CD14-positive monocyte (primary cell): ENCODE results near the gene GLYAT. TPM values are rescaled to one million over a fixed set of nuclear protein-coding genes. Genes with fewer than 3 reads are reported as not detected.

Source experiments
- DNase-seq, 3 donors: peaks; one replicate each; pipeline ENCODE4 v3.0.0-alpha.2; 2011 to 2022
- H2AFZ ChIP-seq: 2 replicates; pipeline ENCODE4 v1.6.0; 2012; ENCODE audit warnings: mild to moderate bottlenecking, low read depth, low read length, inconsistent platforms; ENCODE audit not compliant: insufficient read depth, poor library complexity, severe bottlenecking
- H3K27ac ChIP-seq, 2 donors: 1 replicate in 1 of 2; 2 replicates in 1 of 2; pipeline ENCODE4 v1.5.1; 2012 to 2013; ENCODE audit warnings: low read length in 2 of 2, control low read depth in 1 of 2, inconsistent platforms in 1 of 2, low read depth in 1 of 2, mild to moderate bottlenecking in 1 of 2
- H3K27me3 ChIP-seq, 2 donors: one replicate each; pipeline versions ENCODE4 v1.6.0 to v1.6.1; 2011 to 2013; ENCODE audit warnings: low read length in 2 of 2; ENCODE audit not compliant: control insufficient read depth in 2 of 2, insufficient read depth in 2 of 2
- H3K36me3 ChIP-seq, 2 donors: replicated peaks in 1 of 2; 1 replicate in 1 of 2; 2 replicates in 1 of 2; pipeline versions ENCODE4 v1.5.1 to v1.6.1; 2012 to 2013; ENCODE audit warnings: low read length in 2 of 2, control low read depth in 1 of 2, inconsistent platforms in 1 of 2, mild to moderate bottlenecking in 1 of 2; ENCODE audit not compliant: insufficient read depth in 2 of 2, control insufficient read depth in 1 of 2
- H3K4me1 ChIP-seq, 2 donors: 1 replicate in 1 of 2; 2 replicates in 1 of 2; pipeline versions ENCODE4 v1.5.1 to v1.6.1; 2012 to 2013; ENCODE audit warnings: low read length in 2 of 2, control low read depth in 1 of 2, inconsistent platforms in 1 of 2, mild to moderate bottlenecking in 1 of 2, moderate library complexity in 1 of 2; ENCODE audit not compliant: insufficient read depth in 2 of 2, control insufficient read depth in 1 of 2
- H3K4me2 ChIP-seq: replicated peaks from 2 replicates; pipeline ENCODE3; 2012; ENCODE audit warnings: low read length, moderate library complexity, mild to moderate bottlenecking; ENCODE audit not compliant: poor library complexity, severe bottlenecking; ENCODE audit errors: extremely low read depth
- H3K4me3 ChIP-seq, 3 experiments: fragments of 200-600 bp in 1 of 3; sonication (generic) in 1 of 3; replicated peaks in 1 of 3; 1 replicate in 2 of 3; 2 replicates in 1 of 3; pipeline ENCODE4 v1.5.1; 2011 to 2013; ENCODE audit warnings: low read length in 3 of 3, mild to moderate bottlenecking in 3 of 3, control low read depth in 2 of 3, low read depth in 2 of 3, inconsistent platforms in 1 of 3, moderate library complexity in 1 of 3
- H3K79me2 ChIP-seq: 2 replicates; pipeline ENCODE4 v1.6.0; 2012; ENCODE audit warnings: mild to moderate bottlenecking, control low read depth, inconsistent platforms, low read length, moderate library complexity; ENCODE audit not compliant: insufficient read depth
- H3K9ac ChIP-seq: 2 replicates; pipeline ENCODE4 v1.6.0; 2017; ENCODE audit warnings: low read length, mild to moderate bottlenecking; ENCODE audit not compliant: insufficient read depth, poor library complexity, severe bottlenecking
- H3K9me3 ChIP-seq, 2 donors: replicated peaks in 1 of 2; 1 replicate in 1 of 2; 2 replicates in 1 of 2; pipeline versions ENCODE4 v1.5.1 to v1.6.1; 2012 to 2013; ENCODE audit warnings: low read length in 2 of 2, control low read depth in 1 of 2; ENCODE audit not compliant: control insufficient read depth in 1 of 2, insufficient read depth in 1 of 2
- H4K20me1 ChIP-seq: 2 replicates; pipeline ENCODE4 v1.6.0; 2012; ENCODE audit warnings: mild to moderate bottlenecking, low read length, control low read depth, moderate library complexity; ENCODE audit not compliant: insufficient read depth
- H3K27ac Mint-ChIP-seq, 7 donors: one replicate each; pipeline ENCODE4 v1.8.0; 2020; ENCODE audit warnings: mild to moderate bottlenecking in 7 of 7, mixed read lengths in 7 of 7, moderate library complexity in 6 of 7, inconsistent platforms in 2 of 7
- H3K27me3 Mint-ChIP-seq, 3 donors: one replicate each; pipeline ENCODE4 v1.8.0; 2021 to 2022; ENCODE audit warnings: low read depth in 3 of 3, mild to moderate bottlenecking in 3 of 3, mixed read lengths in 3 of 3, moderate library complexity in 3 of 3, inconsistent platforms in 1 of 3
- H3K36me3 Mint-ChIP-seq, 2 donors: one replicate each; pipeline ENCODE4 v1.8.0; 2020; ENCODE audit warnings: mixed read lengths in 2 of 2, inconsistent platforms in 1 of 2, mild to moderate bottlenecking in 1 of 2
- H3K4me1 Mint-ChIP-seq: one replicate; pipeline ENCODE4 v1.8.0; 2020; ENCODE audit warnings: mild to moderate bottlenecking, mixed read lengths
- H3K4me3 Mint-ChIP-seq, 2 donors: one replicate each; pipeline ENCODE4 v1.8.0; 2020; ENCODE audit warnings: mild to moderate bottlenecking in 2 of 2, mixed read lengths in 2 of 2, moderate library complexity in 1 of 2
- H3K9me3 Mint-ChIP-seq, 7 donors: one replicate each; pipeline ENCODE4 v1.8.0; 2020 to 2022; ENCODE audit warnings: mixed read lengths in 7 of 7, mild to moderate bottlenecking in 6 of 7, moderate library complexity in 6 of 7, inconsistent platforms in 2 of 7
- WGBS: methylation state at CpG from one replicate; pipeline ENCODE4 v1.1.5; 2013; ENCODE audit warnings: missing lambda C conversion rate; ENCODE audit not compliant: insufficient coverage; 5-methylcytosine and 5-hydroxymethylcytosine counted together
- intact Hi-C, 2 donors: fragments of 100-400 bp; cut with micrococcal nuclease; formaldehyde crosslinking; loops; one replicate each; pipeline versions ENCODE4 v1.15.0 to v1.15.1; 2023
- polyA plus RNA-seq, 3 donors: library from polyadenylated mRNA; depleted of rRNA in 1 of 3; unstranded in 2 of 3; stranded (reverse) in 1 of 3; fragments of 300-500 nt in 2 of 3; fragments of >200 nt in 1 of 3; fragmentation: Illumina TruSeq in 2 of 3; gene quantifications; 1 replicate in 2 of 3; 2 replicates in 1 of 3; pipeline ENCODE4 v1.2.3, GENCODE V29; 2012 to 2021
- TF ChIP-seq, protein P1 (sequence below): fragments of 200-600 bp; IDR thresholded peaks from one replicate; pipeline ENCODE4 v1.8.0; 2022; ENCODE audit warnings: antibody characterized with exemption, mild to moderate bottlenecking

Gene GLYAT
- polyA plus RNA-seq, 3 donors, result not detected

DNA sequence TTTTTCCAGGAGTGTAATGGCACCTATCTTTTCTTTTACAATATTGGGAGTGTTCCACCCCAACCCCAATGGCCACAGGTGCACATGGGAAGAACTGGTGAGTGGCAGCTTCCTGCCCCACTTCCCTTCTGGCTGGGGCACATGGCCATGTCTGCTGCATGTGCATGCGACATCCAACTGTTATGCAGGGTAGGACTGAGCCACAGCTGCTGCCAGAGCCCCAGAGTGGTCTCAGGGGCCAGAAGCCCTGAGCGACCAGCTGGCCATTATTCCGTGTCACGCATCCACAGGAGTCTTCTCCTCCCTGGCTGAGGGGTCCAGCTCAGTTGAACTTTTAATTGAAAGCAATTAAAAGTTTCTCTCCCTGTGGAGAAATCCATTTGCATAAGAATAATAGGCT, 8.7 kb upstream of the GLYAT start:
- Histone ChIP-seq H3K9ac (no peak overlapping the region), H2AFZ (no peak overlapping the region), H3K27ac (no peak overlapping the region), H4K20me1 (no peaks in the 10 kb centered on the region), H3K4me2 (no peak overlapping the region), H3K79me2 (no peaks in the 10 kb centered on the region), H3K9me3 (peaks cover 12 to 25% of the 10 kb centered on the region in 2 donors), H3K27me3 (no peaks in the 10 kb centered on the region), H3K36me3 (no peaks in the 10 kb centered on the region), H3K4me3 (no peak overlapping the region), H3K4me1 (no peaks in the 10 kb centered on the region)
- Mint-ChIP-seq H3K27me3 (peaks cover 0 to 3% (median 0%) of the 10 kb centered on the region in 3 donors), H3K4me1 (no peaks in the 10 kb centered on the region), H3K4me3 (no peak overlapping the region), H3K27ac (peak overlapping the region in 1 of 7 donors; percentile 30), H3K36me3 (no peaks in the 10 kb centered on the region), H3K9me3 (peaks cover 11 to 40% (median 17%) of the 10 kb centered on the region in 7 donors)
- TF ChIP-seq, protein P1, sequence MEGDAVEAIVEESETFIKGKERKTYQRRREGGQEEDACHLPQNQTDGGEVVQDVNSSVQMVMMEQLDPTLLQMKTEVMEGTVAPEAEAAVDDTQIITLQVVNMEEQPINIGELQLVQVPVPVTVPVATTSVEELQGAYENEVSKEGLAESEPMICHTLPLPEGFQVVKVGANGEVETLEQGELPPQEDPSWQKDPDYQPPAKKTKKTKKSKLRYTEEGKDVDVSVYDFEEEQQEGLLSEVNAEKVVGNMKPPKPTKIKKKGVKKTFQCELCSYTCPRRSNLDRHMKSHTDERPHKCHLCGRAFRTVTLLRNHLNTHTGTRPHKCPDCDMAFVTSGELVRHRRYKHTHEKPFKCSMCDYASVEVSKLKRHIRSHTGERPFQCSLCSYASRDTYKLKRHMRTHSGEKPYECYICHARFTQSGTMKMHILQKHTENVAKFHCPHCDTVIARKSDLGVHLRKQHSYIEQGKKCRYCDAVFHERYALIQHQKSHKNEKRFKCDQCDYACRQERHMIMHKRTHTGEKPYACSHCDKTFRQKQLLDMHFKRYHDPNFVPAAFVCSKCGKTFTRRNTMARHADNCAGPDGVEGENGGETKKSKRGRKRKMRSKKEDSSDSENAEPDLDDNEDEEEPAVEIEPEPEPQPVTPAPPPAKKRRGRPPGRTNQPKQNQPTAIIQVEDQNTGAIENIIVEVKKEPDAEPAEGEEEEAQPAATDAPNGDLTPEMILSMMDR, result no peak
- DNase-seq, result no peak
- 67% methylated on average over 1 of the region's 4 CpGs for WGBS
- intact Hi-C loops, result no loop called here

DNA sequence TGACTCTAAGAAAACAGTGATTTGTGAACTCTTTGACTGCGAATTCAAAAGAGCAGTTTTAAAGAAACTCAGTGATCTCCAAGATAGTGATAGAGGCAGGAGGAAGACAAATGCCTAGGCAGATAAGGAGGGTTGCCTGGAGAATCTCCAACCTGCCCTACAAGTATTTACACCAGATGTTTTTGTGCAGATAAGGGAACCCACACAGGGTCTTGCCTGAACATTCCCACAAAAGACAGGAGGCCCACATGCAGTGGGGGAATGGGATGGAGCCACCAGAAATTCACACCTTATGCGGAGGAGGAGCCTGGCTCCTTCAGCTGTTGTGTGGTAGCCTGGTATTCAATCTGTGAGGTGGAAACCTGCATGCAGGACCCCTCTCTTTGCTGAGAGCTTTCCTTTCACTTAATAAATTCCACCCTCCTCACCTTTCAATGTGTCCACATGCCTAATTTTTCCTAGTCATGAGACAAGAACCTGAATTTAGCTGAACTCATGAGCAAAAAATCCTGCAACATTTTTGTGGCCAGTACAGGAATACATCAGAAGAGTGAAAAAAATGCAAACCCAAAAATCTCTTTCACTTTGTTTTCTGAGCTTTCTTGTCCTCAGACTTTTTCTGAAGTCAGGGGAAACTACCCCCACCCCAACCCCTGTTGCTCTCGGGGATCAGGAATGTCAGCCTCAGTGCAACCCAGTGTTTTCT, 8.1 kb upstream of the GLYAT start:
- no peak overlapping the region for H3K4me3 Mint-ChIP-seq
- no peak overlapping the region for H3K4me2 ChIP-seq
- H3K4me3 ChIP-seq, result no peak overlapping the region
- no peak for DNase-seq
- peaks cover 12 to 25% of the 10 kb centered on the region in 2 donors for H3K9me3 ChIP-seq
- peaks cover 10 to 43% (median 17%) of the 10 kb centered on the region in 7 donors for H3K9me3 Mint-ChIP-seq
- no peaks in the 10 kb centered on the region for H3K4me1 ChIP-seq
- H3K36me3 ChIP-seq, result no peaks in the 10 kb centered on the region
- no peaks in the 10 kb centered on the region for H4K20me1 ChIP-seq
- no peaks in the 10 kb centered on the region for H3K4me1 Mint-ChIP-seq
- H3K9ac ChIP-seq, result no peak overlapping the region
- TF ChIP-seq, protein P1, result no peak
- H3K27ac Mint-ChIP-seq, result no peak overlapping the region
- no peaks in the 10 kb centered on the region for H3K36me3 Mint-ChIP-seq
- intact Hi-C loops, result no loop called here
- H2AFZ ChIP-seq, result no peak overlapping the region
- no peaks in the 10 kb centered on the region for H3K27me3 ChIP-seq
- H3K79me2 ChIP-seq, result no peaks in the 10 kb centered on the region
- H3K27ac ChIP-seq, result no peak overlapping the region
- WGBS, result 67% methylated on average over 1 of the region's 3 CpGs
- peaks cover 0 to 3% (median 0%) of the 10 kb centered on the region in 3 donors for H3K27me3 Mint-ChIP-seq
